Measurements from ENCODE around the gene CBX4. TPM values are rescaled to one million over a fixed set of nuclear protein-coding genes. Genes with fewer than 3 reads are reported as not detected.
A peak's percentile ranks its signal among the peaks of the same experiment; 100 is the strongest.

The CBX4 gene
- total and polyA plus RNA-seq, 7 donors: 3.5 to 14.2 (median 7.6) TPM

DNA sequence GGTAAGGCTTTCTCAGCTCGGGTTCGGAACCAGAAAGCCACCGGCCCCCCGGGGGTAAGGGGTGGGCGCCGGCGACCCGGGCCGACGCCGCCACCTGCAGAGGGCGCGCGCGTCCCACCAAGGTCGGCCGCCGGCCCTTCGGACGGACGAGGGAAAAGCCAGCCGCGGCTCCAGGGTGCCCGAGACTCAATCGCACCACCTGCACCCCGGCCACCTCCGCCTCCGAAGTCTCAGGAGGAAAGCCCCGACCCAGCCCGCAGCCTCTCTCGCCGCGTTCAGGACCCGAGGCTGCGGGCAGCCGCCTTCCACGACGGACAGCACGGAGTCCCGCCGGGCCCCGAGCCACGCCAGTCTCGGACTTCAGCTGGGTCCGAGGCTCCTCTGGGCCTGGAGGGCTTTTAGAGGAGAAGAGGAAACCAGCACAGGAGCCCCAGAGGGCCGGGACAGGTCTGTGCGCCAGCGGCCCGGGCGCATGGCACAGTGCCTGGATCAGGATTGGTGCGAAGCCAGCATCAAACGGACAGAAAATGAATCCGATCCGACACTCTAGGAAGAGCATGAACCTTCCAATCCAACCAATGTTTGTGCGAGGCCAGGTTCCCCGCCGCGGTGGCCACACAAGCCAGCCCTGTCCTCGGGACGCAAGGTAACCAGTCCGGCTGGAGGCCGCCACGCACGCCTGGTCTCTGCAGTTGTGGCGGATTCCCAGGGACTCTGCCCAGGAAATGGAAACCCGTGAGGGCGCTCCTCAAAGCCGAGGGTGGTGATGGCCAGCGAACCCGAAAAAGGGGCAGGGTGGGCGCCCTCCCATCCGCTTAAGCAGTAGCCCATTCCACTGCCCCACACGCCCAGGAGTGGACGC lies 49.1 kb downstream of the CBX4 start:
- Histone ChIP-seq H3K4me1 (peaks cover 0 to 53% (median 35%) of the 10 kb centered on the region in 4 donors), H3K27me3 (peaks cover 57 to 99% (median 98%) of the 10 kb centered on the region in 3 donors), H3K36me3 (no peaks in the 10 kb centered on the region), H3K9me3 (no peaks in the 10 kb centered on the region), H3K4me3 (peak overlapping the region in 1 of 4 donors; percentile 1), H3K27ac (no peak overlapping the region)
- no peak for DNase-seq
- 5 to 10% methylated on average over 74 of the region's 74 CpGs for WGBS, 2 donors
- intact Hi-C loops (cut with DNase I): loop anchor here (2.0 to 5.0 kb wide), 2 partner anchors 127 to 203 kb away; no protein-coding TSS in a partner anchor
- TF ChIP-seq, protein P1, sequence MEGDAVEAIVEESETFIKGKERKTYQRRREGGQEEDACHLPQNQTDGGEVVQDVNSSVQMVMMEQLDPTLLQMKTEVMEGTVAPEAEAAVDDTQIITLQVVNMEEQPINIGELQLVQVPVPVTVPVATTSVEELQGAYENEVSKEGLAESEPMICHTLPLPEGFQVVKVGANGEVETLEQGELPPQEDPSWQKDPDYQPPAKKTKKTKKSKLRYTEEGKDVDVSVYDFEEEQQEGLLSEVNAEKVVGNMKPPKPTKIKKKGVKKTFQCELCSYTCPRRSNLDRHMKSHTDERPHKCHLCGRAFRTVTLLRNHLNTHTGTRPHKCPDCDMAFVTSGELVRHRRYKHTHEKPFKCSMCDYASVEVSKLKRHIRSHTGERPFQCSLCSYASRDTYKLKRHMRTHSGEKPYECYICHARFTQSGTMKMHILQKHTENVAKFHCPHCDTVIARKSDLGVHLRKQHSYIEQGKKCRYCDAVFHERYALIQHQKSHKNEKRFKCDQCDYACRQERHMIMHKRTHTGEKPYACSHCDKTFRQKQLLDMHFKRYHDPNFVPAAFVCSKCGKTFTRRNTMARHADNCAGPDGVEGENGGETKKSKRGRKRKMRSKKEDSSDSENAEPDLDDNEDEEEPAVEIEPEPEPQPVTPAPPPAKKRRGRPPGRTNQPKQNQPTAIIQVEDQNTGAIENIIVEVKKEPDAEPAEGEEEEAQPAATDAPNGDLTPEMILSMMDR (IDR thresholded peaks at IDR 0.05): peak; percentile 37 to 86 (median 63)
- no peak for TF ChIP-seq POLR2A (IDR thresholded peaks at IDR 0.05)

DNA sequence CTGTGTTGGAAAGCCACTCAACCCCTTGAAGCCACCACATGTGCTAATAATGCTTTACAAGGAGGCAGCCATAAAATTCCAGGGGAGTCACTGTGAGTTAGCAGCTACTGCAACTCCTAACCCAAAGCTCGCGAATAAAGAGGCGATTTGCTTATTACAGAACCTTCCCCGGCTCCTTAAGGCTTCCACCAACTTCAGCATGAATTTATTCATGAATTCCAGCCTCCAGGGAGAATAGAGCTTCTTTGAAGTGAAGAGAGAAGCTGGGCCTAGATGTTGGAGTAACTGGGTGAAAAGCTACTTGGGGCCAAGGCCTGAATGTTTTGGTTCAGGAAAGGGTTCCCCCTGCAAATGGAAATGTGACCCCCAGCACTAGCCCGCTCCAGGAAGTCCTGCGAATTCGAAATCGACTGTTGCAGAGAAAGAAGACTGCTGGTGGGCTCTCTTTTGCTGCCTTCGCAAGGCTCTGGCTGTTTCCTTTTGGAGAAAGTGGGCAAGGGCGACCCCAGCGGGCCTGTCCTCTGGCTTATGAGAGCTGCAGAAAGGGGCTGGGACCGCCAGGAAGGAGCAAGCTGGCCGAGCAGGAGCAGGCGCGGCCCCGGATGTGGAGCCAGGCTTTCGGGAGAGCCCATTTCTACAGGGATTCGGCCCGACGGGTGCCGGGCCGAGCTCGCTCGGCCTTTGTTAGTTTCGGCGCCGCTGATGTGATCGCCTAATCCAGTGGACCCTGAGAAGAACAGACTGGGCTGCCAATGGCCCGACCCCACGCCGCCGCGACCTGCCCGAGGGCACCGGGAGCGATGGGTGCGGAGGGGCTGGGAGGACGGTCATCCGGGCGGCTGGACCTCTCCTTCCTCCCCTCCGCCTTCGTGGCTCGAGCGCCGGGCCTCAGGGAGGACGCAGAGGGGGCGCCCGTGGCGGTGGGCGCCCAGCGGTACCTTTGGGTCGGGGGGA lies 50.0 kb downstream of the CBX4 start:
- intact Hi-C loops (cut with DNase I): loop anchor here (2.0 kb wide), 1 partner anchor 204 kb away; no protein-coding TSS in a partner anchor
- peaks cover 57 to 100% (median 99%) of the 10 kb centered on the region in 3 donors for H3K27me3 ChIP-seq
- no peaks in the 10 kb centered on the region for H3K9me3 ChIP-seq
- no peak overlapping the region for H3K27ac ChIP-seq
- H3K4me3 ChIP-seq: no peak overlapping the region
- 24 to 36% methylated on average over 52 of the region's 52 CpGs for WGBS, 2 donors
- TF ChIP-seq EP300 (IDR thresholded peaks at IDR 0.05): no peak
- DNase-seq: no peak
- no peaks in the 10 kb centered on the region for H3K36me3 ChIP-seq
- H3K4me1 ChIP-seq: peaks cover 0 to 44% (median 35%) of the 10 kb centered on the region in 4 donors

DNA sequence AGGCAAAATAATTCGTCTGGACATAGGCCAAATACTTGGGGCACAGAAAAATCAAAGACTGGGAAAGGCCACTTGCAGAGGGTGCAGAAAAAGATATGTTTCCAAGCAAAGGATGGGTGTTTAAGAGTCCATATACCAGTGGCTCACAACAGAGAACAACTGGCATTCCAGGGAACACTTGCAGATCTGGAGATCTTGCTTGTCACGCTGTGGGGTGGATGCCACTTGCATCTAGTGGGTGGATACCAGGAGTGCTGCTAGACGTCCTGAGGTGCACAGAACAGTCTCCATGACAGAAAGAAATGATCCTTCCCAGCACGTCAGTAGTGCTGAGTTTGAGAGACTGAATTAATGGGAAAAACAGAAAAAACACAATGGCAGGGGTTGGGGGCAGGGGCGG lies 50.8 kb downstream of the CBX4 start:
- no peaks in the 10 kb centered on the region for H3K9me3 ChIP-seq
- H3K27me3 ChIP-seq: peaks cover 56 to 100% (median 99%) of the 10 kb centered on the region in 3 donors
- TF ChIP-seq POLR2AphosphoS5 (IDR thresholded peaks at IDR 0.05) (no peak), POLR2A (IDR thresholded peaks at IDR 0.05) (no peak), EP300 (IDR thresholded peaks at IDR 0.05) (no peak)
- TF ChIP-seq, protein P1 (IDR thresholded peaks at IDR 0.05): no peak
- H3K4me3 ChIP-seq: no peak overlapping the region
- DNase-seq: no peak
- intact Hi-C loops (cut with DNase I): loop anchor here (2.0 kb wide), 1 partner anchor 204 kb away; no protein-coding TSS in a partner anchor
- no peaks in the 10 kb centered on the region for H3K36me3 ChIP-seq
- H3K27ac ChIP-seq: no peak overlapping the region
- 53 to 80% methylated on average over 5 of the region's 5 CpGs for whole genome bisulfite sequencing, 2 donors
- peaks cover 0 to 37% (median 28%) of the 10 kb centered on the region in 4 donors for H3K4me1 ChIP-seq

DNA sequence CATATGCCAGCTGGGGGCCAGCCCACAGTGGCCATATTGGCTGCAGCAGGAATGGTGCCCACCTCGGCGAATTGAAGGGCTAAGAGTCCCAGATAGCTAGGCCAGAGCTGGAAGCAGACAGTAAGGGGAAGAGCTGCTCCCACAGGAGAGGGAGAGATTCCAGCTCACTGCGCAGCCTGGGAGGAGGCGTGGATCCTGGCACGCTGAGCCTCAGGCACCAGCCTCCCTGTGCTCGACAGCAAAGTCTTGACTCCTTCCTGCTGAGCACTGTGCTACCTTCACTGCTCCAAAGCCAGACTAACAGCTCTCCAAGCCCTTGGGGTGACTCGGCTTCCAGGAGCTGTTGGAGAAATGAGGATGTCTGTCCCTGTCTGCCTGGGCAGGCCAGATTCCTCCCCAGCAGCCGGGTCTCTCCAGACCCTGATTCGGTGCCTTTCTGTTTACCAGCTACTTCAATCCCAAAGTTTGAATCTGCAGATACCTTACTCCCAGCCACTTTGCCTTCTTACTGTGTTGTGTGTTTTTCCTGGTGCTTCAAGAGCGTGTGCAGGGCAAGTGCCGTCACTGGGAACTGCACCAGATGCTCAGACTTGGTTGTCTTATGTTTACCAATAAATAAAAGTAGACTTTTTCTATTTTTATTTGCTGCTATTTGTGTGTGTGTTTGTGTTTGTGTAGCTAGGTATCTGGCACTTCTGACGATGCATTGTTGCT lies 52.2 kb downstream of the CBX4 start:
- no peak for DNase-seq
- H3K4me1 ChIP-seq: peaks cover 0 to 24% (median 14%) of the 10 kb centered on the region in 4 donors
- H3K4me3 ChIP-seq: no peak overlapping the region
- intact Hi-C loops (cut with DNase I): no loop called here
- H3K9me3 ChIP-seq: no peaks in the 10 kb centered on the region
- no peak overlapping the region for H3K27ac ChIP-seq
- no peaks in the 10 kb centered on the region for H3K36me3 ChIP-seq
- WGBS, 2 donors: 78 to 90% methylated on average over 12 of the region's 12 CpGs
- TF ChIP-seq EP300 (IDR thresholded peaks at IDR 0.05) (no peak), POLR2AphosphoS5 (IDR thresholded peaks at IDR 0.05) (no peak), POLR2A (IDR thresholded peaks at IDR 0.05) (no peak)
- TF ChIP-seq, protein P1 (IDR thresholded peaks at IDR 0.05): no peak
- H3K27me3 ChIP-seq: peaks cover 44 to 96% (median 93%) of the 10 kb centered on the region in 3 donors
